Endothelial cell of umbilical vein (primary cell): ENCODE measurements around the gene VPS29. TPM values are rescaled to one million over a fixed set of nuclear protein-coding genes. Genes with fewer than 3 reads are reported as not detected.

Source experiments
- BruUV-seq: library from RNA; stranded (reverse); fragments of 400-500 nt; replicated peaks from 2 replicates; lab custom pipeline; 2021; lab: Mats Ljungman, UMichigan
- CTCF ChIA-PET: fragments of 300-600, 350-600 bp; sonication (Branson Sonifier 250); formaldehyde crosslinking; loops from one replicate; lab custom pipeline; 2021; ENCODE audit warnings: antibody characterized with exemption, inconsistent platforms; lab: Charles Lee
- POLR2A ChIA-PET: fragments of 300-600, 350-600 bp; sonication (Branson Sonifier 250); formaldehyde crosslinking; loops from one replicate; lab custom pipeline; 2021; ENCODE audit warnings: antibody characterized with exemption, inconsistent platforms; lab: Charles Lee
- DNase-seq: peaks from one replicate; pipeline ENCODE4 v3.0.0-alpha.2; 2011; ENCODE audit warnings: low read depth, low spot score
- FAIRE-seq: peaks from 2 replicates; lab custom pipeline; 2011; peaks lifted over from hg19 to GRCh38; lab: Jason Lieb, UNC
- H2AFZ ChIP-seq: 2 replicates; pipeline ENCODE4 v1.6.0; 2012; ENCODE audit warnings: low read depth, low read length, control low read depth, inconsistent platforms
- H3K27ac ChIP-seq: 2 replicates; pipeline ENCODE4 v1.5.1; 2011; ENCODE audit warnings: low read depth, mild to moderate bottlenecking, control low read depth, low read length, moderate library complexity; ENCODE audit not compliant: insufficient read depth
- H3K27me3 ChIP-seq, 2 experiments: 2 replicates each; pipeline versions ENCODE4 v1.6.0 to v1.6.1; 2011; ENCODE audit warnings: low read length in 2 of 2, mixed read lengths in 1 of 2; ENCODE audit not compliant: control insufficient read depth in 2 of 2, insufficient read depth in 2 of 2
- H3K36me3 ChIP-seq, 2 experiments: 2 replicates in 1 of 2; 3 replicates in 1 of 2; pipeline ENCODE4 v1.5.1; 2011; ENCODE audit warnings: low read length in 2 of 2, mild to moderate bottlenecking in 1 of 2, moderate library complexity in 1 of 2; ENCODE audit not compliant: control insufficient read depth in 2 of 2, insufficient read depth in 2 of 2; ENCODE audit errors: extremely low read depth in 1 of 2
- H3K4me1 ChIP-seq: 3 replicates; pipeline ENCODE4 v1.5.1; 2011; ENCODE audit warnings: mild to moderate bottlenecking, low read length; ENCODE audit not compliant: control insufficient read depth, insufficient read depth; ENCODE audit errors: extremely low read depth
- H3K4me2 ChIP-seq: 2 replicates; pipeline ENCODE4 v1.6.1; 2011; ENCODE audit warnings: low read length, control low read depth, mixed read lengths; ENCODE audit not compliant: insufficient read depth
- H3K4me3 ChIP-seq, 3 experiments: fragments of 200-600 bp in 1 of 3; sonication (generic), shearing (Covaris generic) in 1 of 3; replicated peaks in 1 of 3; 2 replicates each; pipeline ENCODE4 v1.5.1; 2011 to 2016; ENCODE audit warnings: control low read depth in 3 of 3, low read length in 3 of 3, mild to moderate bottlenecking in 2 of 3, inconsistent platforms in 1 of 3, low read depth in 1 of 3, moderate library complexity in 1 of 3; ENCODE audit not compliant: insufficient read depth in 1 of 3
- H3K79me2 ChIP-seq: 2 replicates; pipeline ENCODE4 v1.6.0; 2012; ENCODE audit warnings: low read length, inconsistent platforms; ENCODE audit not compliant: control insufficient read depth, insufficient read depth
- H3K9ac ChIP-seq: replicated peaks from 2 replicates; pipeline ENCODE3; 2011; ENCODE audit warnings: low read length, control low read depth; ENCODE audit not compliant: insufficient read depth; ENCODE audit errors: extremely low read depth
- H3K9me1 ChIP-seq: replicated peaks from 3 replicates; pipeline ENCODE4 v1.6.0; 2011; ENCODE audit warnings: mild to moderate bottlenecking, low read length; ENCODE audit not compliant: control insufficient read depth, insufficient read depth; ENCODE audit errors: extremely low read depth
- H3K9me3 ChIP-seq: replicated peaks from 2 replicates; pipeline ENCODE4 v1.5.1; 2012; ENCODE audit warnings: low read length, inconsistent platforms; ENCODE audit not compliant: control insufficient read depth, insufficient read depth
- H4K20me1 ChIP-seq: replicated peaks from 2 replicates; pipeline ENCODE3; 2011; ENCODE audit warnings: mild to moderate bottlenecking, low read length; ENCODE audit not compliant: control insufficient read depth, insufficient read depth; ENCODE audit errors: extremely low read depth
- CTCF ChIP-seq, 2 donors: IDR thresholded peaks; 1 replicate in 1 of 2; 2 replicates in 1 of 2; pipeline ENCODE4 v1.5.1; 2011; ENCODE audit warnings: low read length in 2 of 2, mild to moderate bottlenecking in 2 of 2, moderate library complexity in 2 of 2, control low read depth in 1 of 2, inconsistent platforms in 1 of 2, low read depth in 1 of 2; ENCODE audit not compliant: insufficient read depth in 1 of 2; ENCODE audit errors: extremely low read depth in 1 of 2
- EZH2 ChIP-seq: IDR thresholded peaks from 2 replicates; pipeline ENCODE4 v1.6.1; 2012; ENCODE audit warnings: borderline replicate concordance, low read depth, mild to moderate bottlenecking, moderate library complexity, low read length, inconsistent platforms; ENCODE audit not compliant: severe bottlenecking
- GATA2 ChIP-seq: IDR thresholded peaks from 2 replicates; pipeline ENCODE4 v1.7.0; 2011; ENCODE audit warnings: low read depth, mild to moderate bottlenecking, moderate library complexity, mixed read lengths, low read length; ENCODE audit not compliant: insufficient read length, insufficient read depth
- JUN ChIP-seq: IDR thresholded peaks from 2 replicates; pipeline ENCODE4 v1.6.1; 2011; ENCODE audit warnings: borderline replicate concordance, low read depth; ENCODE audit not compliant: insufficient read length, insufficient read depth
- MYC ChIP-seq: IDR thresholded peaks from one replicate; pipeline ENCODE4 v1.6.1; 2011; ENCODE audit warnings: mild to moderate bottlenecking, low read depth, low read length
- POLR2A ChIP-seq: IDR thresholded peaks from 2 replicates; pipeline ENCODE4 v1.6.1; 2012; ENCODE audit warnings: low read depth, mild to moderate bottlenecking, control low read depth, low read length
- dilution Hi-C: fragments of 300-500 bp; cut with MboI; formaldehyde crosslinking; loops from one replicate; pipeline ENCODE4 v1.15.0; 2019; ENCODE audit warnings: low sequenced_read_pairs; ENCODE audit not compliant: extremely low pct_ligation_motif_present
- intact Hi-C: fragments of 100-400 bp; cut with micrococcal nuclease; formaldehyde crosslinking; loops from one replicate; pipeline ENCODE4 v1.10.0; 2022
- polyA plus RNA-seq, 4 experiments: library from polyadenylated mRNA; depleted of rRNA in 3 of 4; stranded (reverse) in 3 of 4; unstranded in 1 of 4; fragments of >200 nt; gene quantifications; 2 replicates each; pipeline versions ENCODE4 v1.2.1 to v1.2.3, GENCODE V29; 2011 to 2012; ENCODE audit warnings: missing spikeins in 1 of 4
- total RNA-seq: library from RNA; stranded (reverse); gene quantifications from 2 replicates; pipeline ENCODE4 v1.2.3, GENCODE V29; 2021
- TF ChIP-seq, protein P1 (sequence below): IDR thresholded peaks from 2 replicates; pipeline ENCODE4 v1.6.1; 2011; ENCODE audit not compliant: insufficient read depth, insufficient read length

Gene VPS29
- total and polyA plus RNA-seq, 2 donors (not counting 3 experiments of a cell fraction or from before 2014, with no cell fraction given): 138 to 155 TPM

DNA sequence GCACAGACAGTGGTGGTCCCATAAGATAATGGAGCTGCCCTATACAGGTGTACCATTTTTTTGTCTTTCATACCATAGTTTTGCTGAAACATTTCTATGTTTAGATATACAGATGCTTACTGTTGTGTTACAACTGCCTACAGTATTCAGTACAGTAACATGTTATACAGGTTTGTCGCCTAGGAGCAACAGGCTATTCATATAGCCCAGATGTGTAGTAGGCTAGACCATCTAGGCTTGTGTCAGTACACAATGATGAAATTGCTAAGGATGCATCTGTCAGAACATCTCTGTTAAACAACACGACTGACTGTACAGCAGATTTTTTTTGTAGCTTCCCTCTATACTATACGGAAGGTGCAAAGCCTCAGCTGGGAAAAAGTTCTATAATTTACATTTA, 30.7 kb upstream of the VPS29 start:
- FAIRE-seq: no peak
- CTCF ChIA-PET: interaction anchor here (1.1 to 1.5 kb wide), 5 partner anchors 11 to 68 kb away, joined by 3 to 7 read pairs (median 5); no protein-coding TSS in a partner anchor
- no peak overlapping the region for H3K4me3 ChIP-seq

More for the DNA sequence above, 30.7 kb upstream of the VPS29 start:
- no peak for DNase-seq
- Histone ChIP-seq H3K27ac (no peak overlapping the region), H3K4me2 (no peak overlapping the region), H3K79me2 (peaks cover 6% of the 10 kb centered on the region), H3K27me3 (no peaks in the 10 kb centered on the region), H2AFZ (no peak overlapping the region), H3K9ac (no peak overlapping the region), H4K20me1 (no peaks in the 10 kb centered on the region), H3K9me3 (no peaks in the 10 kb centered on the region), H3K4me1 (no peaks in the 10 kb centered on the region), H3K36me3 (peaks cover 3 to 4% of the 10 kb centered on the region in 2 experiments), H3K9me1 (no peaks in the 10 kb centered on the region)
- no TSS peak for BruUV-seq
- TF ChIP-seq MYC: no peak
- TF ChIP-seq JUN: no peak
- no peak for TF ChIP-seq EZH2
- TF ChIP-seq, protein P1, sequence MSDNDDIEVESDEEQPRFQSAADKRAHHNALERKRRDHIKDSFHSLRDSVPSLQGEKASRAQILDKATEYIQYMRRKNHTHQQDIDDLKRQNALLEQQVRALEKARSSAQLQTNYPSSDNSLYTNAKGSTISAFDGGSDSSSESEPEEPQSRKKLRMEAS: no peak
- no peak for TF ChIP-seq POLR2A
- no peak for TF ChIP-seq CTCF (IDR thresholded peaks at IDR 0.05; ENCODE audit: extremely low read depth in 1 of 2, insufficient read depth in 1 of 2, low read depth in 1 of 2, low read length in 2 of 2)
- TF ChIP-seq GATA2: no peak
- POLR2A ChIA-PET: no interaction called here
- intact Hi-C loops (no loop called here), dilution Hi-C loops (no loop called here)
